Measurements from ENCODE around the gene SLC44A3. TPM values are rescaled to one million over a fixed set of nuclear protein-coding genes. Genes with fewer than 3 reads are reported as not detected.
A peak's percentile ranks its signal among the peaks of the same experiment; 100 is the strongest.

SLC44A3 gene
- total and polyA plus RNA-seq, 2 of the 13 experiments (the other 11 are each of a cell fraction or from before 2014, with no cell fraction given), result 6.8 to 14.1 TPM

DNA sequence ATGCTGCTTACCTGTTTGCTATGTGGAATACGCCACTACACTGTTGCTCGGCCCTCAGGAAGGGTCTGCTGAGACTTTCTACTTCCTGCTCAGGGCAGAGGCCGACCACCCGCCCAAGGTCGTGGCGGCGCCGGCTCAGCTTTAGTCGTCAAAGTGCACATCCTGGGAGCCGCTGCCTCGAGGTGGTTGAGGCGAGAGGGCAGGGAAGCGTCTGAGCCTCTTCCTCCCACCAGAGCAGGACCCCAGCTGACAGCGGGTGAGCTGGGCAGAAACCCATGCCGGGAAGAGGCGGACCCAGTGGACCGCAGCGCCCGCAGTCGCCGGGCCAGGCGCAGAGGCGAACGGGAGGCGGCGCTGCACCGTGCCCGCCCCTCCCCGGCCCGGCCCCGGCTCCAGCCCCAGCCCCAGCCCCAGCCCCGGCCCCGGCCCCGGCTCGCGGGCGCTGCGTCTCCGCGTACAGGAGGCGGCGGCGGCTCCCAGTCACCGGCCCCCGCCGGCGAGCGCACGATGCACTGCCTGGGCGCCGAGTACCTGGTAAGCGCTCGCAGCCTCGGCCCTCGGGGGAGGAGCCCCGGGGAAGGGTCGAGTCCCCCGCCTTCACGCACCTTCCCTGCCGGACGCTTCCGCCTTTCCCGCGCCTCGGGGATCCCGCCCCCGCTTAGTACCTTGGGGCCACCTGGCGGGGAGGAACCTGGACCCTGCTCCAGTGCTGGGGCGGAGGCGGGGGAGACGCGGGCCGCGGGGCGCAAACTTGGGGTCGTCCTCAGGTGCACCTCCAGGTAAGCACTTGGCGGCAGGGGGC is at the start of gene SLC44A3 (continued):
- TF ChIP-seq, protein P1, sequence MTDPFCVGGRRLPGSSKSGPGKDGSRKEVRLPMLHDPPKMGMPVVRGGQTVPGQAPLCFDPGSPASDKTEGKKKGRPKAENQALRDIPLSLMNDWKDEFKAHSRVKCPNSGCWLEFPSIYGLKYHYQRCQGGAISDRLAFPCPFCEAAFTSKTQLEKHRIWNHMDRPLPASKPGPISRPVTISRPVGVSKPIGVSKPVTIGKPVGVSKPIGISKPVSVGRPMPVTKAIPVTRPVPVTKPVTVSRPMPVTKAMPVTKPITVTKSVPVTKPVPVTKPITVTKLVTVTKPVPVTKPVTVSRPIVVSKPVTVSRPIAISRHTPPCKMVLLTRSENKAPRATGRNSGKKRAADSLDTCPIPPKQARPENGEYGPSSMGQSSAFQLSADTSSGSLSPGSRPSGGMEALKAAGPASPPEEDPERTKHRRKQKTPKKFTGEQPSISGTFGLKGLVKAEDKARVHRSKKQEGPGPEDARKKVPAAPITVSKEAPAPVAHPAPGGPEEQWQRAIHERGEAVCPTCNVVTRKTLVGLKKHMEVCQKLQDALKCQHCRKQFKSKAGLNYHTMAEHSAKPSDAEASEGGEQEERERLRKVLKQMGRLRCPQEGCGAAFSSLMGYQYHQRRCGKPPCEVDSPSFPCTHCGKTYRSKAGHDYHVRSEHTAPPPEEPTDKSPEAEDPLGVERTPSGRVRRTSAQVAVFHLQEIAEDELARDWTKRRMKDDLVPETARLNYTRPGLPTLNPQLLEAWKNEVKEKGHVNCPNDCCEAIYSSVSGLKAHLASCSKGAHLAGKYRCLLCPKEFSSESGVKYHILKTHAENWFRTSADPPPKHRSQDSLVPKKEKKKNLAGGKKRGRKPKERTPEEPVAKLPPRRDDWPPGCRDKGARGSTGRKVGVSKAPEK (CRISPR knock-in tag; IDR thresholded peaks at IDR 0.05; ENCODE audit: borderline replicate concordance), result no peak
- TF ChIP-seq KMT2B (CRISPR knock-in tag; IDR thresholded peaks at IDR 0.05) (0 out of 2 replicates have a peak, but pooled peaks have one; percentile 59), NFIC (IDR thresholded peaks at IDR 0.05; ENCODE audit: low read length) (no peak), ZNF841 (CRISPR knock-in tag; IDR thresholded peaks at IDR 0.05; ENCODE audit: borderline replicate concordance) (no peak), PREB (CRISPR knock-in tag; IDR thresholded peaks at IDR 0.05) (no peak), HNF1B (CRISPR knock-in tag; IDR thresholded peaks at IDR 0.05) (no peak), NCOA2 (CRISPR knock-in tag; IDR thresholded peaks at IDR 0.05) (no peak), ZNF446 (CRISPR knock-in tag; IDR thresholded peaks at IDR 0.05) (no peak), THRA (CRISPR knock-in tag; IDR thresholded peaks at IDR 0.05; ENCODE audit: borderline replicate concordance) (0 out of 2 replicates have a peak, but pooled peaks have one; percentile 11), U2AF1 (optimal IDR thresholded peaks at IDR 0.05; ENCODE audit: low read depth, low read length) (no peak), ZNF724P (CRISPR knock-in tag; IDR thresholded peaks at IDR 0.05; ENCODE audit: borderline replicate concordance) (no peak), ZNF143 (CRISPR knock-in tag; IDR thresholded peaks at IDR 0.05) (no peak), ZNF780A (CRISPR knock-in tag; IDR thresholded peaks at IDR 0.05) (no peak), ZNF343 (CRISPR knock-in tag; IDR thresholded peaks at IDR 0.05) (no peak), U2AF2 (IDR thresholded peaks at IDR 0.05; ENCODE audit: low read depth, low read length) (no peak), RBFOX2 (IDR thresholded peaks at IDR 0.05; ENCODE audit: low read depth, low read length) (peak; percentile 61), RBAK (CRISPR knock-in tag; IDR thresholded peaks at IDR 0.05) (no peak), AGO2 (optimal IDR thresholded peaks at IDR 0.05; ENCODE audit: low read depth, low read length) (no peak), BCLAF1 (IDR thresholded peaks at IDR 0.05) (no peak)

Data from HepG2 (cell line).